Stimulated activated naive CD8-positive, alpha-beta T cell treated with anti-CD3 and anti-CD28 coated beads, Interleukin-15, amount 100 ng/mL, for 72 hours (primary cell): ENCODE measurements around the gene FAM174C.

Experiments
- ATAC-seq: fragments of 150-1000 bp; cut with Tn5 transposase; 2 replicates; pipeline ENCODE4 v1.10.0; 2021; ENCODE audit warnings: mild to moderate bottlenecking, moderate library complexity
- DNase-seq, 2 donors: peaks; one replicate each; pipeline ENCODE4 v3.0.0; 2021 to 2022
- H3K27ac Mint-ChIP-seq, 2 donors: one replicate each; pipeline ENCODE4 v1.8.0; 2022; ENCODE audit warnings: mild to moderate bottlenecking in 2 of 2, mixed read lengths in 2 of 2, moderate library complexity in 2 of 2
- H3K27me3 Mint-ChIP-seq: one replicate; pipeline ENCODE4 v1.8.0; 2022; ENCODE audit warnings: mixed read lengths
- H3K4me1 Mint-ChIP-seq: one replicate; pipeline ENCODE4 v1.8.0; 2022; ENCODE audit warnings: mild to moderate bottlenecking, mixed read lengths
- H3K4me3 Mint-ChIP-seq, 2 donors: one replicate each; pipeline ENCODE4 v1.8.0; 2022; ENCODE audit warnings: mild to moderate bottlenecking in 2 of 2, mixed read lengths in 2 of 2, moderate library complexity in 1 of 2
- H3K9me3 Mint-ChIP-seq, 2 donors: one replicate each; pipeline ENCODE4 v1.8.0; 2022; ENCODE audit warnings: mixed read lengths in 2 of 2

Gene FAM174C

DNA sequence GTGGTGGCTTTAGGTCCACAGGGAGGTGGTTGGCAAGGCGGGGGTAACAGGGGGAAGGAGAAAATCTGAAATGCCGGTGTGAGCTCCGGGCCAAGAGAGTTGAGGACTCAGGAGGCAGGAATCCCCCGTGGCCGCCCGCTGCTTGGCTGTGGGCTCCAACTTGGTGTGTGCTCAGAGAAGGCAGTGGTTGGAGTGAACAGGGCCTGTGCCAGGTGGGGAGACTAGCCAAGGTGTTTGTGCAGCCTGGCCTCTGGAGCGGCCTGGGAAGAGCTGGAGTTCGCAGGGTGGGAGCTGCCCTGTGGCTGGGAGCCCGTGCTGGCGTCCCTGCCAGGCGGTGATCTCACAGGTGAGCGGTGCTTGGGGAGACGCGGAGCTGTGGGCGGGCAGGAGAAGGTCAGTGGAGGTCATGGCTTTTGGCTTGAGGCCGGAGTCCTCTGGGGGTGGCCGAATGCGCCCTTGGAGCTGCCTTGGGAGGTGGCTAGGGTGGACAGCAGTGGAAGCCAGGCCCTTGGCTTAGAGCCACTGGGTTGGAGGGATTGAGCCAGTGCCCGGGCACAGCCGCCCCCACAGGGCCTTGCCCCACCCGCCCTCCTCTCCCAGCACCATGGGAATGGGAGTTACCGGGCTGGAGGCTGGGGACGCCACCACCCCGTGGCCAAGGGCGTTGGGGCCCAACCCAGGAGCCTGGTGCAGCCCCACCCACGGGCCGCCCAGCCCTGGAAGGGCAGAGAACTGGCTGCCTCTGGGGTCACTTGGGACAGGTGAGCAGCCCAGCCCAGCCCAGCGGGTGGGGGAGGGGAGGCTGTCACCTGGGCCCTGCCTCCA lies 13.3 kb upstream of the FAM174C start:
- no peak for DNase-seq
- Mint-ChIP-seq H3K27ac (peak overlapping the region; percentile 84 to 98), H3K4me3 (peak overlapping the region; percentile 95 to 100), H3K4me1 (peaks cover 81% of the 10 kb centered on the region), H3K9me3 (no peaks in the 10 kb centered on the region), H3K27me3 (no peaks in the 10 kb centered on the region)
- ATAC-seq, result no peak

DNA sequence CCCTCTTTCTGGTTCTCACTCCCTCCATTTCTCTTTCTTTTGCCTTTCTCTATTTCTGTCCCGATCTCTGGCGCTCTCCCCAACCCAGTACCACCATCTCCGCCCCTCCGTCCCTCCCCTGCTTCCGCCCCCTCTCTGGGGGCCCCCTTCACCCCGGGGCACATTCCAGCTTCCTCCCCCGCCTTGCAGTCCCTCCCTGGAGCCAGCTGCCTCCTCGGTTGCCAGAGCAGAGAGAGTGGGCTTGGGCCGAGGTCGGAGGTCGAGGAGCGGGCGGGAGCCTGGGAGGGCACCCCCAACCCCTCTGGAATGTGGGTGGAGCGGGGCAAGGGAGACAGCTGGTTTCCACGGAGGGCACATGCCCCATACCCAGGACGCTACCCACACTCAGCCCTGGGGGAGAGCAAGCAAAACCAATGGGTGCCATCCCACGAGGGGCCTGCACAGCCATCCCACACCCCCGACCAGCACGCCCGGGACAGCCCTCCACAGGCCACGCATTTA lies 12.7 kb upstream of the FAM174C start:
- ATAC-seq, result no peak
- DNase-seq, result no peak

DNA sequence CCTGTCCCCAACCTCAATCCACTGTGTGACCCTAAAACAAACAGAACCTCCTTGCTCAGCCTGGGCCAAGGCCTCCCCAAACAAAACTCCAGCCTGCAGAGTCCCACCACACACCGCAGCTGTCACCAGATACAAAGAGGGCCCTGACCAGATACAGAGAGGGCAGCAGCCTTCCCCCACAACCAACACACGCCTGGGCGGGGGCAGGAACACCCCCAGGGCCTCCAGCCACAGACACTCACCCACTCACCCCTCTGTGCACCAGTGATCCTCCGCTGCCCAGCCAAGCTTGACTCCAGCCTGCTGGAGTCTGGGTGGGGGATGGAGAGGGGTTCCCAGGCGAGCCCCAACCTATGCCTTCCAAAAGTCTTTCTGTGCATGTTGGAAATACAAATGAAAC lies 12.1 kb upstream of the FAM174C start:
- Mint-ChIP-seq H3K4me1 (peaks cover 82% of the 10 kb centered on the region), H3K27me3 (no peaks in the 10 kb centered on the region), H3K27ac (peak overlapping the region in 1 of 2 donors; percentile 65), H3K9me3 (no peaks in the 10 kb centered on the region), H3K4me3 (peak overlapping the region; percentile 85)
- DNase-seq (no peak), ATAC-seq (no peak)

More for the DNA sequence above, 12.7 kb upstream of the FAM174C start:
- H3K4me1 Mint-ChIP-seq, result peaks cover 82% of the 10 kb centered on the region
- no peaks in the 10 kb centered on the region for H3K9me3 Mint-ChIP-seq
- peak overlapping the region; percentile 85 for H3K4me3 Mint-ChIP-seq
- no peaks in the 10 kb centered on the region for H3K27me3 Mint-ChIP-seq
- H3K27ac Mint-ChIP-seq, result no peak overlapping the region

DNA sequence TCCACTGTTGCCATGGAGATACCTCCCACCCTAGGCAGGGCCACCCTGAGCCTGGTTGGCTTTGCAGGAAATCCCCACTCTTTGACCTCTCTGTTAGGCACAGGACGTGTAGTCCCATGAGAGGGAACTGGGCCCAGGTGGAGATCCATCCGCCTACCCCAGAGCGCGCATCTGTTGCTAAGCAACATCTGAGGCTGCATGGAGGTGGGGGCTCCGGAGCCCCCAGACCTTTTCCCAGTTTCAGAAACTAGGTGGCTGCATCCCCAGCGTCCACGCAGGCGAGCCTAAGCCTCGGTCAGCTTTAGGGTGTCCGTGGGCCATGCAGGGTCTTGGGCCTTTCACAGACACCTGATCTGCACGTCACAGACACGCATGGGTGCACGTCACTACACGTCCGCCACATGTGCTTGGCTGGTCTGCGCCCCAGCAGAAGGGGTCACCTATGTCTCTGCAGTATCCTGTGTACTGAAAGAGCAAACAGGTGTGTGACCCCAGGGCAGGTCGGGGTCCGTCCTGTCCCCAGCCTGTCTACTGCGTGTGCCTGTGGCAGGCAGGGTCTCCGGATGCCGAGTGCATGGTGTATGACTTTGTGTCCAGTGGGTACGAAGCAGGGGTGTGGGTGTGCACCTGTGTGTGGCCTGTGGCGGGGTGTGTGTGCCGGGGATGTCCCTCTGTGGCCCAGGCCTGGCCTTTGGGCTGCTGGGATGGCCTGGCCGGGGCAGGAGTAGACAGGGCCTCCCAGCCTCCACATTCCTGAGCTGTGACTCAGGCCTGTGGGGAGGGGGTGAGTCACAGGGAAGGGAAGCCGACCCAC lies 10.3 kb upstream of the FAM174C start:
- Mint-ChIP-seq H3K9me3 (no peaks in the 10 kb centered on the region), H3K4me1 (peaks cover 77% of the 10 kb centered on the region), H3K27me3 (no peaks in the 10 kb centered on the region), H3K4me3 (peak overlapping the region; percentile 51 to 75), H3K27ac (peak overlapping the region in 1 of 2 donors; percentile 90)
- ATAC-seq (no peak), DNase-seq (no peak)

DNA sequence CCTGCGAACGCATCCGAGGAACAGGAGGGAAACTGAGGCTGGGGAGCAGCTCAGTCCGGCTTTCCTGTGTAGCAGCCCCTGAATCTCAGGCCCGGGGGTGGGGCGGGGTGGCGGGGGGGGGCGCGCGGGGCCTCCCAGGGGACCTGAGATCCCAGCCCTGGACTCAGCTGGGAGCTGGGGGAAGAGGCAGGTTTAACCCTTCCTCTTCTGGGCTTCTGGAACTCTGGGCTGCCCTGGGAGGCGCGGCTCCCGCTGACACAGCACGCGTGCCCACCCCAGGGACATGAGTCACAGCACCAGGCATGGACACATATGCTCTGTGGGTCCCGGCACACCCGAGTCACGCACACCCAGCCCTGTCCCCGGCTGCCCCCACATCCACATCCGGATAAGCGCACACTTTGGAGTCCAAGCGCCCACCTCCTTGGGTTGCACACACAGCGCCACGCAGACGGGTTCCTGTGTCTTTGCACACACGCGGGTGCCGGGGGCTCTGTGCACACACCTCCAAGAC lies 9.7 kb upstream of the FAM174C start:
- peaks cover 83% of the 10 kb centered on the region for H3K4me1 Mint-ChIP-seq
- DNase-seq, result peak; percentile 61 to 63
- no peaks in the 10 kb centered on the region for H3K27me3 Mint-ChIP-seq
- ATAC-seq, result peak; percentile 3
- no peak overlapping the region for H3K27ac Mint-ChIP-seq
- H3K9me3 Mint-ChIP-seq, result no peaks in the 10 kb centered on the region
- peak overlapping the region; percentile 51 to 81 for H3K4me3 Mint-ChIP-seq

DNA sequence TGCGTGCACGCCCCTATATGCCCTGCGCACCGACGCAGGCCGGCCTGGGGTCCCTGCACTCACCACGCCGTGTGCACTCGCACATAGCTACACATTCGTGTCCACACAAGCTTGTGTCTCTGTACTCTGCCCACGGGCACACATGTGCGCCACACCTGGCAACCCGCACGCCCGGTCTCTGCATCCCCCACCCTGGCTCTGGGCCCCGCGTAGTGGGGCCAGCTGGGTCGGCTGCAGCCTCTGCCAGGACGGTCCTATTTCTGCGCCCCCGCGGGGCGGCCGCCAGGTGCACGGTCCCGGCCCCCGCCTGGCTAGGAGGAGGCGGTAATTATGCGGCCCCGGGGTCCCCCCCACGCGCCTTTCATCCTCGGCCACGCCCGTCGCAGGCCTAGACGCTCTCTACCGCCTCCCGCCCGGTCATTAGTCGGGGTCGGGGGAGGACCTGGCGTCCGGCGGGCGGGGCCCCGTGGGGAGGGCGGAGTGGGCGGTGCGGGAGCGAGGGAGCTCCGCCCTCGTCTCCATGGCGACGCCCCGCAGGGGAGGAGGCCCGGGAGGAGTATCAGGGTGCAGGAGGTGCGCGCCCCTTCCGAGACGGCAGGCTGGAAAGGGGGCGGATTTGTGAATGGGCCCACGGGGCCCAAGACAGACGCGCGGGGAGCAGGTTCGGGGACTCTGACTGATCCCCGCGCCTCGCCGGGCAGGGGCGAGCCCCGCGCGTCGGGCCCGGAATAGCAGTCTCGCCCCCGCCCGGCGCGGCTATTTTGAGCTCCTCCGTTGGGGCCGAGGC lies 9.0 kb upstream of the FAM174C start:
- DNase-seq (peak; percentile 90 to 94), ATAC-seq (peak; percentile 53)
- Mint-ChIP-seq H3K9me3 (no peaks in the 10 kb centered on the region), H3K4me1 (peaks cover 88% of the 10 kb centered on the region), H3K4me3 (peak overlapping the region; percentile 79 to 81), H3K27me3 (no peaks in the 10 kb centered on the region), H3K27ac (peak overlapping the region in 1 of 2 donors; percentile 63)

DNA sequence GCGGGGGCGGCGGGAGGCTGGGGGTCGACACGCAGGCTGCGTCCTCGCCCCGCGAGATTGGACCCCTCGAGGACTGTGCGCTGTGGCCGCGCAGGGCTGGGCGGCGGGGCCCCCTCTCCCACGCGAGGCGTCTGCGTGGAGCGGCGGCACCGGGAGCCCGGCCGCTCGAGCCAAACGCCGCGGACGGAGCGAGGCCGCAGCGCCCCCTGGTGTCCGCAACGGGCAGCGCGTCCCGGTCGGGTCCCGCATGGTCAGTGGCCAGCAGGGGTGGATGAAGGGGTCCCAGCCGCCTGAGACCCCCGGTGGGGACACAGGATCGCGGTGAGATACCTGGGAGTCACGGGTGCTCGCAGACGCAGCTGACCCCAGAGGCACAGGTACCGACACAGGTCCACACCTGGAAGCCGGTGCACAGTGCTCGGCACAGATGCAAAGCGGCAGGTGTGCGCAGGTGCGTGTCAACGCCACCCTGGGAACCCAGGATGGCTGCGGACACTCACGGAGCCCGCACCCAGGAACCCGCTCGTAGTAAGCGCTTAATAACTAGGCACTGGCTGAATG lies 8.3 kb upstream of the FAM174C start:
- H3K9me3 Mint-ChIP-seq, result no peaks in the 10 kb centered on the region
- H3K27me3 Mint-ChIP-seq, result no peaks in the 10 kb centered on the region
- ATAC-seq (peak; percentile 1), DNase-seq (peak in 1 of 2 donors; percentile 73)
- H3K4me1 Mint-ChIP-seq, result peaks cover 88% of the 10 kb centered on the region
- H3K4me3 Mint-ChIP-seq, result peak overlapping the region; percentile 79 to 81
- H3K27ac Mint-ChIP-seq, result peak overlapping the region in 1 of 2 donors; percentile 46

DNA sequence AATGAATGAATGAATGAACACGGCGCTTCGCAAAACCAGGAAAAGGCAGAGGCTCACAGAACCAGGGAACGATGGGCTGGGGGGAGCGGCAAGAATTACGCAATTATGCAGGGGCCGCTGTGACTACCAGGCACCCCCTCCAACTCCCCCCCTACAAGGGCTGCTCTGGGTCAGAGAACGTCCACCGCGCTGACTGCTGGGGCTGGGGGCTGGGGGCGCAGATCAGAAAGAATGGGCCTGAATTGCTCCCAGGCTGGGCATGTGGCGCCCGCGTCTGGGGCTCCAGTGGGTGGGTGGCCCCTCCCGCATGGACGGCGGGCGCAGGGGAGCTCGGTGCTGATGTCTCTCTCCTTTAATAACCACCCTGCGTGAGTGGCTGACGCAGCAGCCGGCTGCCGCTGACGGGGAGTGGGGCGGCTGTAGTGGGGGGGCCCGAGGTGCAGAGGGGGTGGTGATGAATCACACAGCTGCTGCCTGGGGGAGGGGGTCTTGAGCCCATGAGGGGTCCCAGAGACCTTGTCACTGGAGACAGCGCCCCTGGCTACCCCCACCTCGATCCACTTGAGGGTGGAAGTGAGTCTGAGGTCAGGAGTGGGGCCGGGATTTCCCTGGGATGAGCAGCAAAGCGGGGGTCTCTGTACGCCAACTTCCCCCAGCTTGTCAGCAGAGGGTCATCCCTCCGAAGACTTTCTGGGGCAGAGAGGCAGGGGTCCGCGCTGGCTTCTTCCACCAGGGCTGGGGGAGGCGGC lies 7.7 kb upstream of the FAM174C start:
- H3K9me3 Mint-ChIP-seq, result no peaks in the 10 kb centered on the region
- peak overlapping the region; percentile 79 to 81 for H3K4me3 Mint-ChIP-seq
- no peak for DNase-seq

DNA sequence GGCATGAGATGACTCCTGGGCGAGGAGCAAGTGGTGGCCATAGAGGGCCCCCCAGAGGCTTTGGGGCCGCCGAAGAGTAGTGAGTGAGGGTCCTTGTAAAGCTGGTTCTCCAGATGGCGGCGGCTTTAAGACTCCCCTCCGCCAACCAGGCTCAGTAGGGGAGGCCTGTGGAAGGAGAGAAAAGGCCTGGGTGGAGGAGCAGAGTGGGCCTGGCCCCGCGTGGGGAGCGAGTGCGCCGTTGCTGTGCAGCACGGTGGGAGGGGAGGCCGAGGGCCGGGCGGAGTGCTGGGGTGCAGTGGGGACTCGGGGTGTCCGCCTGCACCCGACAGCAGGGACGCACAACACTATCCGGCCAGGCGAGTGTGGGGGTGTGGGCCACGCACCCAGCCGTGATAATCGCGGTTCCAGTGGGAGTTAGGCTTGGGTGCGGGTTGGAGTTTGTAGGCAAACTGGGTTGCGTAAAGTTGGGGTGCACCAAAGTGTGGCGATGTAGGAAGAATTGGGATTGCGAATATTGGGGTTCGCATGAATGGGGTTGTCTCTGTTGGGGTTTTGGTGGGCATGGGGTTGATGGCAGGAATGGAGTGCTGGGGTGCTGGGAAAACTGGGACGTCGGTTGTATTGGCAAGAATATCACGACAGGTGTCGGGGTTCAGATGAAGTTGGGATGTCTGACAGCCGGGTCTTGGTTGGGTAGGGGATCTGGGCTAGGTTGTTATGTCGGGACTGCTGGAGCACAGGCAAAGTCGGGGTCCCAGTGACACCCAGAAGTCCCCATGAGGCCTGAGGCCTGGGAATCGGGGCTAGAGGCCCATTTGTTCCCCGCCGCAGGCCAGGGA lies 6.9 kb upstream of the FAM174C start:
- DNase-seq (no peak), ATAC-seq (no peak)
- Mint-ChIP-seq H3K27ac (peak overlapping the region; percentile 55 to 99), H3K9me3 (no peaks in the 10 kb centered on the region), H3K4me3 (peak overlapping the region; percentile 79 to 88), H3K27me3 (no peaks in the 10 kb centered on the region), H3K4me1 (peaks cover 88% of the 10 kb centered on the region)

More for the DNA sequence above, 7.7 kb upstream of the FAM174C start:
- peaks cover 88% of the 10 kb centered on the region for H3K4me1 Mint-ChIP-seq
- H3K27ac Mint-ChIP-seq, result no peak overlapping the region
- ATAC-seq, result no peak
- H3K27me3 Mint-ChIP-seq, result no peaks in the 10 kb centered on the region

DNA sequence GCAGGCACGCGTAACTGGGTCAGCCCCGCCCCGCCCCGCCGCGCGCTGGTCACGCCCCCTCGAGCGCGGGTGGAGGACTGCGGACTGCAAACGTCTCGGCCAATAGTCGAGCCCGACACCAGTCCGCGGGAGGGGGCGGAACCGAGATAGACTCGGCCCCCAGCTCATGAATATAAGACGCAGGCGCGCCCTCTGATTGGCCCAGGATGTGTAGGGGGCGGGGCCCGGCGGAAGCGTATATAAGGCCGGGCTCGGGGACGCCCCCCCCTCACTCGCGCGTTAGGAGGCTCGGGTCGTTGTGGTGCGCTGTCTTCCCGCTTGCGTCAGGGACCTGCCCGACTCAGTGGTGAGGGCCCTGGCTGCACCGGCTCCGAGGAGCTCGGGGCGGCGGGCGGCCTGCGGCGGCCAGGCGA lies 6.3 kb upstream of the FAM174C start, which contains the start of gene CIRBP:
Gene CIRBP (plus strand): TSS at position 268 of the 413 bp plus-strand sequence. CDS start 1,602 bp downstream, outside the sequence.
- H3K9me3 Mint-ChIP-seq, result no peaks in the 10 kb centered on the region
- H3K27ac Mint-ChIP-seq, result peak within 1 kb of the TSS; percentile 97 to 99
- H3K4me3 Mint-ChIP-seq, result peak within 1 kb of the TSS; percentile 95 to 99
- ATAC-seq (peak; percentile 82), DNase-seq (peak; percentile 99)
- H3K27me3 Mint-ChIP-seq, result no peaks in the 10 kb centered on the region
- peaks cover 88% of the 10 kb centered on the region for H3K4me1 Mint-ChIP-seq

DNA sequence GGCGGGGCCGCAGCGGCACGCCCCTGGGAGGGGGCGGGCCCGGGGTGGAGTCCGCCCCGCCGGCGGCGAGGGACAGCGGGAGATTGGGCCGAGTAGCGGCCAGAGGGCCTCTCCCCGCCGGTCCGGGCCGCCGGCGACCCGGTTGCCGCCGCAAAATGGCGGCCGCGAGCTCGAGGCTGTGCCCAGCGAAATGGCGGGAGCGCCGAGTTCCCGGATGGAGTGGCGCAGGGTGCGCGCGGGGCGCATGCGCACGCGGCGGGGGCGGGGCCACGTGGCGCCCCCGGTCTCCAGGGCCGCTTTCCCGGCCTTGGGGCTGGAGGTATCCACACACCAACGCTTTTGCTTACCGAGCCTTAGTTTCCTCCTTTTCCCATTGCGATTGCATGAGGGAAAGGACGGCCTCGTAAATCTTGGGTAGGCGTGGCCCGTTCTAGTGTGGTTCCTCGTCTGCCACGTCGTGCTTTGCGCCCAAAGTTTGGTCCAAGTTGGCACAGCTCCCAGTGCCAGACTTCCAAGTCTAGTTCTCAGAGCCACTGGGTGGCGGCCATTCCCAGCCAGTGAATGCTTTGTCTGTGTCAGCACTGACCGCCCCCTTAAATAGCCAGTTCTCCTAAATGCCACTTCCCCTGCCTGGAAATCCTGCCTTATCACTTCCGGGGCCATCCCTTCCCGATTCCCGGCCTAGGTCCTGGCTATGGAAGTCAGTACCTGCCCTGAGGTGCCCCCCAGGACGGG lies 5.7 kb upstream of the FAM174C start:
- peak; percentile 51 for ATAC-seq
- H3K27ac Mint-ChIP-seq, result peak overlapping the region; percentile 88 to 99
- peaks cover 88% of the 10 kb centered on the region for H3K4me1 Mint-ChIP-seq
- no peaks in the 10 kb centered on the region for H3K9me3 Mint-ChIP-seq
- DNase-seq, result peak; percentile 85 to 86
- H3K4me3 Mint-ChIP-seq, result peak overlapping the region; percentile 95 to 99
- H3K27me3 Mint-ChIP-seq, result no peaks in the 10 kb centered on the region

DNA sequence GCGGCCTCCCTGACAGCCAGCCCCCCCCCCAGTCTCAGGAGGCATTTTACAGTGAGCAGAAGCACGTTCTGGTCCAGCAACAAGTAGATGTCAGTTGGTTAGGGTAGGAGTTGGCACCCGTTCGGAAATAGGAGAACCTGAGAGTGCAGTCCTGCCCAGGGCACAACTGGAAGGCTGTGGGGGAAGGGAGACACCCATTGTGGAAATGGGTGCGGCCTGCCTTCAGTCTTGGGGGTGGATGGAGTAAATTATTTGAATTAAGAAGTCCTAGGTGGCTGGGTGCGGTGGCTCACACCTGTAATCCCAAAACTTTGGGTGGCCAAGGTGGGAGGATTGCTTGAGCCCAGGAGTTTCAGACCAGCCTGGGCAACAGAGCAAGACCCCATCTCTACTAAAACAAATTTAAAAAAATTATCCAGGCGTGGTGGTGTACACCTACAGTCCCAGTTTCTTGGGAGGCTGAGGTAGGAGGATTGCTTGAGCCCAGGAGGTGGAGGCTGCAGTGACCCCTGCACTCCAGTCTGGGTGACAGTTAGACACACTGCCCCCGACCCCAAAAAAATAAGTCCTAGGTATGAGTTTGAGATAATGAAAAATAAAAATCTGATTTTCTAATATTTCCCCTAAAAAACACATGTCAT lies 5.0 kb upstream of the FAM174C start:
- DNase-seq (no peak), ATAC-seq (no peak)
- Mint-ChIP-seq H3K9me3 (no peaks in the 10 kb centered on the region), H3K4me3 (peak overlapping the region; percentile 95 to 99), H3K4me1 (peaks cover 88% of the 10 kb centered on the region), H3K27me3 (no peaks in the 10 kb centered on the region), H3K27ac (peak overlapping the region; percentile 88 to 99)
